ENCODE measurements around the gene DYNLT1.

- TF ChIP-seq POLR2A (IDR thresholded peaks at IDR 0.05), result no peak
- TF ChIP-seq CTCF (IDR thresholded peaks at IDR 0.05), result no peak
- TF ChIP-seq EP300 (IDR thresholded peaks at IDR 0.05), result no peak
- TF ChIP-seq POLR2AphosphoS5 (IDR thresholded peaks at IDR 0.05), result no peak
Observed at GRCh38 chr6:158611541-158612370, 32.8 kb downstream of the DYNLT1 start.

Measured in upper lobe of left lung (tissue), 4 donors.